Measurements from ENCODE around the gene BAHCC1.
A peak's percentile ranks its signal among the peaks of the same experiment; 100 is the strongest.

BAHCC1 gene

DNA sequence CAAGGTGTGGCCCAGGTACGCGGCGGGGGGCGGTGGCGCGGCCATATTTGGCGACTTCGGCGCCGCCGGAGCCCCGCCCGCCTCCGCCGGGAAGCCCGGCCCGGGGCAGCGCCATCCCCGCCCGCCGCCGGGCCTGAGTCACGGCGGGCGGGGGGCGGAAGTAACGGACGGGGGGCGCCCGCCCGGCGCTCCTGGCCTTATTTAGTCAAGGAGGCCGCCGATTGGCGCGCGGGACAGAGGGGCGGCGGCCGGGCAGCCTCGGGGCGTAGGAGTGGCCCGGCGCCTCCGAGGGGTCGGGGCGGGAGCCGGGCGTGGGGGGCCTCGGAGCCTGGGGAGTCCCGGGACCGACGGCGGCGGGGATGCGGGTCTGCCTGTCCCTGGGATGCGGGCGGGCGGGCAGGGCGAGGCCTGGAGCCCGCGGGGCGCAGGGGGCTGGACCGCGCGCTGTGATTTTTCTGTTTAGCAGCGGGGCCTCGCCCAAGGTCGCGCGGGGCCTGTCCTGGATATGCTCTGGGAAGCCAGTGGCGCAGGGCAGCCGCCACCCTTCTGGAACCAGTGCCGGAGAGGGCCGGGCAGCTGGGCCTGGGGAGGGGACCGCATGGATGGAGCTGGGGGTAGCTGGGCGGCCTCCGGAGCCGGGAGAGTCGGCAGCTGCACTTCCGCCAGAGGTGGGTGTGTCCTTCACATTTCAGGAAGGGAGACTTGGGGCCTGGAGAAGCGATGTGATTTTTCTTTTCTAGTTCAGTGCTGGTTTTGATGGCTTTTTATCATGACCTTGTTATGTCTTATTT, 119.7 kb downstream of the BAHCC1 start:
- TF ChIP-seq YY1 (IDR thresholded peaks at IDR 0.05; ENCODE audit: insufficient read depth, insufficient read length), result no peak
- TF ChIP-seq ZNF274 (IDR thresholded peaks at IDR 0.05; ENCODE audit: low read depth, low read length), result no peak
- TF ChIP-seq SUZ12 (IDR thresholded peaks at IDR 0.05; ENCODE audit: extremely low read depth, insufficient read depth, insufficient read length), result no peak
- no peaks in the 10 kb centered on the region for H3K9me3 ChIP-seq (ENCODE audit: insufficient read depth, low read length)
- H3K27me3 ChIP-seq (ENCODE audit: insufficient read depth, insufficient read length), result peaks cover 23% of the 10 kb centered on the region
- H3K4me1 ChIP-seq (ENCODE audit: insufficient read depth, insufficient read length), result peaks cover 24% of the 10 kb centered on the region
- peaks cover 46% of the 10 kb centered on the region for H3K36me3 ChIP-seq (ENCODE audit: insufficient read depth, insufficient read length, low read length)
- peak; percentile 52 for DNase-seq (ENCODE audit: low read depth, low spot score)
- H3K4me3 ChIP-seq (ENCODE audit: insufficient read length, low read depth), result peak overlapping the region; percentile 69
- H3K9ac ChIP-seq (ENCODE audit: insufficient read length, low read depth), result peak overlapping the region; percentile 88

GRCh38 chr17:81515530-81516041, 120.3 kb downstream of the BAHCC1 start:
- Histone ChIP-seq H3K27me3 (ENCODE audit: insufficient read depth, insufficient read length) (peaks cover 29% of the 10 kb centered on the region), H3K4me1 (ENCODE audit: insufficient read depth, insufficient read length) (peaks cover 29% of the 10 kb centered on the region), H3K4me3 (ENCODE audit: insufficient read length, low read depth) (peak overlapping the region; percentile 69), H3K36me3 (ENCODE audit: insufficient read depth, insufficient read length, low read length) (peaks cover 39% of the 10 kb centered on the region), H3K9me3 (ENCODE audit: insufficient read depth, low read length) (no peaks in the 10 kb centered on the region), H3K9ac (ENCODE audit: insufficient read length, low read depth) (peak overlapping the region; percentile 88)
- TF ChIP-seq YY1 (IDR thresholded peaks at IDR 0.05; ENCODE audit: insufficient read depth, insufficient read length) (no peak), ZNF274 (IDR thresholded peaks at IDR 0.05; ENCODE audit: low read depth, low read length) (no peak), SUZ12 (IDR thresholded peaks at IDR 0.05; ENCODE audit: extremely low read depth, insufficient read depth, insufficient read length) (no peak)
- DNase-seq (ENCODE audit: low read depth, low spot score), result no peak

All from NT2/D1 (cell line).